Hepatocyte (in vitro differentiated cells): ENCODE results near the gene SAC3D1. TPM values are rescaled to one million over a fixed set of nuclear protein-coding genes. Genes with fewer than 3 reads are reported as not detected.

ENCODE experiments used
- DNase-seq: peaks from one replicate; pipeline ENCODE4 v3.0.0-alpha.2; 2016; ENCODE audit warnings: low spot score
- H2AFZ ChIP-seq: fragments of 200-600 bp; sonication (generic); 2 replicates; pipeline ENCODE4 v1.6.0; 2016; ENCODE audit warnings: antibody characterized with exemption, mild to moderate bottlenecking
- H3K27ac ChIP-seq: fragments of 200-600 bp; sonication (generic); 2 replicates; pipeline ENCODE4 v1.5.1; 2016; ENCODE audit warnings: mild to moderate bottlenecking
- H3K27me3 ChIP-seq: fragments of 200-600 bp; sonication (generic); 2 replicates; pipeline ENCODE4 v1.6.1; 2016
- H3K36me3 ChIP-seq: fragments of 200-600 bp; sonication (generic); replicated peaks from 2 replicates; pipeline ENCODE4 v1.5.1; 2016; ENCODE audit warnings: low read depth; ENCODE audit not compliant: insufficient read depth
- H3K4me1 ChIP-seq: fragments of 200-600 bp; sonication (generic); 2 replicates; pipeline ENCODE4 v1.5.1; 2016; ENCODE audit warnings: mild to moderate bottlenecking, moderate library complexity; ENCODE audit not compliant: insufficient read depth
- H3K4me2 ChIP-seq: fragments of 200-600 bp; sonication (generic); 2 replicates; pipeline ENCODE4 v1.6.0; 2016
- H3K4me3 ChIP-seq: fragments of 200-600 bp; sonication (generic); 2 replicates; pipeline ENCODE4 v1.5.1; 2016; ENCODE audit warnings: mild to moderate bottlenecking
- H3K79me2 ChIP-seq: fragments of 200-600 bp; sonication (generic); 2 replicates; pipeline ENCODE4 v1.6.0; 2017; ENCODE audit warnings: mild to moderate bottlenecking
- H3K9me2 ChIP-seq: fragments of 200-600 bp; sonication (generic); replicated peaks from 2 replicates; pipeline ENCODE4 v1.6.0; 2017; ENCODE audit warnings: mild to moderate bottlenecking; ENCODE audit not compliant: insufficient read depth
- H3K9me3 ChIP-seq: fragments of 200-600 bp; sonication (generic); 2 replicates; pipeline ENCODE4 v1.5.1; 2016; ENCODE audit warnings: low read depth, mild to moderate bottlenecking
- H4K20me1 ChIP-seq: fragments of 200-600 bp; sonication (generic); 2 replicates; pipeline ENCODE4 v1.6.0; 2016; ENCODE audit warnings: mild to moderate bottlenecking; ENCODE audit not compliant: insufficient read depth, poor library complexity, severe bottlenecking
- CTCF ChIP-seq: fragments of 200-600 bp; sonication (generic); IDR thresholded peaks from 2 replicates; pipeline ENCODE4 v1.5.1; 2016; ENCODE audit warnings: antibody characterized with exemption, mild to moderate bottlenecking; ENCODE audit not compliant: poor library complexity
- EZH2 ChIP-seq: fragments of 200-600 bp; sonication (generic); IDR thresholded peaks from 2 replicates; pipeline ENCODE4 v1.6.1; 2016; ENCODE audit warnings: antibody characterized with exemption, mild to moderate bottlenecking, borderline replicate concordance
- EZH2phosphoT487 ChIP-seq: fragments of 200-600 bp; sonication (generic); IDR thresholded peaks from one replicate; pipeline ENCODE4 v1.6.1; 2018; ENCODE audit warnings: antibody characterized with exemption, mild to moderate bottlenecking, low read depth, moderate library complexity; ENCODE audit not compliant: unreplicated experiment, severe bottlenecking
- WGBS: methylation state at CpG from one replicate; pipeline ENCODE4 v1.1.6; 2016; ENCODE audit warnings: low lambda C conversion rate; ENCODE audit errors: missing lambda C conversion rate; 5-methylcytosine and 5-hydroxymethylcytosine counted together
- polyA plus RNA-seq: library from polyadenylated mRNA; unstranded; fragments of >200 nt; fragmentation: Nextera tagmentation; extraction: Ambion mirVana; gene quantifications from 2 replicates; pipeline ENCODE4 v1.2.1, GENCODE V29; 2016
- total RNA-seq: library from RNA; depleted of rRNA; stranded (reverse); fragments of >200 nt; gene quantifications from 2 replicates; pipeline ENCODE4 v1.2.3, GENCODE V29; 2014

The SAC3D1 gene
- total and polyA plus RNA-seq, 2 experiments from 2014 or later = 10.8 to 23.8 TPM

- no peaks in the 10 kb centered on the region for H3K9me3 ChIP-seq
- no peak for DNase-seq
- H3K4me2 ChIP-seq = peak overlapping the region; percentile 80
- H3K4me1 ChIP-seq = peaks cover 4% of the 10 kb centered on the region
- WGBS = 62% methylated on average over 10 of the region's 10 CpGs
- H4K20me1 ChIP-seq = no peaks in the 10 kb centered on the region
- peaks cover 17% of the 10 kb centered on the region for H3K79me2 ChIP-seq
- peak overlapping the region; percentile 75 for H2AFZ ChIP-seq
- TF ChIP-seq CTCF (no peak), EZH2 (no peak), EZH2phosphoT487 (no peak)
- no peaks in the 10 kb centered on the region for H3K9me2 ChIP-seq
- H3K27me3 ChIP-seq = no peaks in the 10 kb centered on the region
- H3K4me3 ChIP-seq = peak overlapping the region; percentile 17
- no peaks in the 10 kb centered on the region for H3K36me3 ChIP-seq
- peak overlapping the region; percentile 26 for H3K27ac ChIP-seq
Observed at GRCh38 chr11:65026810-65027209, 14.2 kb upstream of the SAC3D1 start.

- Histone ChIP-seq H3K27me3 (no peaks in the 10 kb centered on the region), H2AFZ (peak within 1 kb of the TSS; percentile 75), H3K4me2 (peak within 1 kb of the TSS; percentile 80)
Observed at GRCh38 chr11:65027213-65028067, 13.6 kb upstream of the SAC3D1 start, which contains the start of gene SNX15. TSS of gene SNX15 (plus strand) at chr11:65027439. CDS start at chr11:65027538, 99 bp downstream.

GRCh38 chr11:65032216-65032615 lies 8.8 kb upstream of the SAC3D1 start:
- Histone ChIP-seq H3K27me3 (no peaks in the 10 kb centered on the region), H3K9me3 (no peaks in the 10 kb centered on the region), H3K4me3 (no peak overlapping the region), H2AFZ (no peak overlapping the region), H3K79me2 (peaks cover 17% of the 10 kb centered on the region), H3K4me1 (no peaks in the 10 kb centered on the region), H3K4me2 (no peak overlapping the region), H3K36me3 (no peaks in the 10 kb centered on the region), H4K20me1 (no peaks in the 10 kb centered on the region), H3K27ac (no peak overlapping the region), H3K9me2 (no peaks in the 10 kb centered on the region)
- TF ChIP-seq EZH2 (no peak), EZH2phosphoT487 (no peak), CTCF (no peak)
- WGBS = 80% methylated on average over 13 of the region's 13 CpGs
- no peak for DNase-seq

More at GRCh38 chr11:65027213-65028067, 13.6 kb upstream of the SAC3D1 start, which contains the start of gene SNX15:
- peak within 1 kb of the TSS; percentile 85 for H3K27ac ChIP-seq
- peak within 1 kb of the TSS; percentile 46 for H3K4me3 ChIP-seq
- 1% methylated on average over 51 of the region's 51 CpGs for WGBS
- no peaks in the 10 kb centered on the region for H3K9me3 ChIP-seq
- H4K20me1 ChIP-seq = no peaks in the 10 kb centered on the region
- peak; percentile 64 for TF ChIP-seq CTCF
- no peak for TF ChIP-seq EZH2
- H3K79me2 ChIP-seq = peaks cover 17% of the 10 kb centered on the region
- H3K36me3 ChIP-seq = no peaks in the 10 kb centered on the region
- no peaks in the 10 kb centered on the region for H3K9me2 ChIP-seq
- peaks cover 4% of the 10 kb centered on the region for H3K4me1 ChIP-seq
- DNase-seq = peak; percentile 97
